GM12878 (cell line): ENCODE measurements around the gene ZC3H10. TPM values are rescaled to one million over a fixed set of nuclear protein-coding genes. Genes with fewer than 3 reads are reported as not detected.

Source experiments
- ATF2 ChIP-seq: IDR thresholded peaks from 2 replicates; pipeline ENCODE4 v1.6.1; 2012; ENCODE audit warnings: low read length, inconsistent platforms
- BCLAF1 ChIP-seq: fragments of 450-650 bp; IDR thresholded peaks from 2 replicates; pipeline ENCODE4 v1.6.1; 2017; ENCODE audit warnings: antibody characterized with exemption, mild to moderate bottlenecking, moderate library complexity
- CBX3 ChIP-seq: fragments of 200-600 bp; sonication (generic); IDR thresholded peaks from 2 replicates; pipeline ENCODE4 v1.6.1; 2016; ENCODE audit warnings: low read depth, borderline replicate concordance
- CEBPZ ChIP-seq: fragments of 150-350 bp; IDR thresholded peaks from 2 replicates; pipeline ENCODE4 v1.6.1; 2016; ENCODE audit warnings: low read depth, low read length
- CREB1 ChIP-seq: IDR thresholded peaks from 2 replicates; pipeline ENCODE4 v1.6.1; 2012; ENCODE audit warnings: low read depth, mild to moderate bottlenecking, inconsistent platforms
- E2F4 ChIP-seq: IDR thresholded peaks from 2 replicates; pipeline ENCODE4 v1.6.1; 2012; ENCODE audit warnings: low read depth, low read length, improper control_type of control experiment
- IKZF1 ChIP-seq: fragments of 450-650 bp; conservative IDR thresholded peaks from 2 replicates; pipeline ENCODE4 v1.6.1; 2017; ENCODE audit warnings: antibody characterized with exemption, mild to moderate bottlenecking
- JUNB ChIP-seq: IDR thresholded peaks from 2 replicates; pipeline ENCODE4 v1.6.1; 2016; ENCODE audit warnings: antibody characterized with exemption, mild to moderate bottlenecking
- KAT2A ChIP-seq: conservative IDR thresholded peaks from 2 replicates; pipeline ENCODE4 v1.6.1; 2011; ENCODE audit warnings: low read depth, low read length; ENCODE audit not compliant: control insufficient read depth
- MAX ChIP-seq: IDR thresholded peaks from 2 replicates; pipeline ENCODE4 v1.6.1; 2012; ENCODE audit warnings: low read depth, low read length, improper control_type of control experiment
- RELA ChIP-seq: fragments of 450-650 bp; IDR thresholded peaks from 2 replicates; pipeline ENCODE4 v1.8.0; 2014; ENCODE audit warnings: borderline replicate concordance; ENCODE audit not compliant: partially characterized antibody
- RUNX3 ChIP-seq: IDR thresholded peaks from 2 replicates; pipeline ENCODE4 v1.6.1; 2012; ENCODE audit warnings: low read length, inconsistent platforms
- STAT1 ChIP-seq: fragments of 450-650 bp; conservative IDR thresholded peaks from 2 replicates; pipeline ENCODE4 v1.6.1; 2014; ENCODE audit warnings: antibody characterized with exemption, mild to moderate bottlenecking
- TBL1XR1 ChIP-seq: IDR thresholded peaks from 2 replicates; pipeline ENCODE4 v1.6.1; 2012; ENCODE audit warnings: low read depth, low read length, improper control_type of control experiment
- polyA plus RNA-seq, 11 experiments: library from polyadenylated mRNA; depleted of rRNA in 4 of 11; unstranded in 6 of 11; stranded (reverse) in 5 of 11; fragments of >200 nt; fragmentation: Nextera tagmentation in 4 of 11; fragmentation: Illumina TruSeq in 1 of 11; extraction: Ambion mirVana in 4 of 11; extraction: Trizol in 1 of 11; gene quantifications; 1 replicate in 1 of 11; 2 replicates in 10 of 11; pipeline versions ENCODE4 v1.2.1 to v1.2.3, GENCODE V29; 2011 to 2016; ENCODE audit warnings: inconsistent platforms in 2 of 11, missing spikeins in 2 of 11, low read depth in 1 of 11
- total RNA-seq, 4 experiments: library from RNA; depleted of rRNA in 3 of 4; stranded (reverse); fragments of >200 nt in 3 of 4; fragmentation: Illumina TruSeq in 1 of 4; extraction: Trizol in 1 of 4; gene quantifications; 2 replicates each; pipeline versions ENCODE4 v1.2.1 to v1.2.3, GENCODE V29; 2013 to 2021

ZC3H10 gene
- total and polyA plus RNA-seq, 10 of the 15 experiments (the other 5 are each of a cell fraction or from before 2014, with no cell fraction given), result 0.56 to 6.4 (median 3.7) TPM

GRCh38 chr12:56127888-56128669 lies 10.0 kb downstream of the ZC3H10 start, which contains the start of gene ESYT1 (continued):
- TF ChIP-seq BCLAF1 (no peak), KAT2A (no peak), IKZF1 (peak; percentile 34), CEBPZ (no peak), JUNB (no peak), CREB1 (peak; percentile 86), STAT1 (no peak), ATF2 (peak; percentile 86), E2F4 (peak; percentile 88), RUNX3 (no peak), RELA (no peak), TBL1XR1 (no peak), MAX (peak; percentile 81), CBX3 (no peak)
